ENCODE measurements around the gene RASGEF1C.
"Not testable (repeated sequence)": the region's sequence is repeated elsewhere in the genome, so short reads cannot be mapped to it uniquely, and the experiment has no call there.

Gene RASGEF1C

GRCh38 chr5:180210961-180211760 is 2.1 kb upstream of the RASGEF1C start:
- no peak for DNase-seq

GRCh38 chr5:180210077-180210476 is 1.1 kb upstream of the RASGEF1C start:
- DNase-seq: not testable (repeated sequence)

- no peak for DNase-seq
These were observed 453 bp downstream of the RASGEF1C start for GRCh38 chr5:180208435-180209081.

GRCh38 chr5:180208038-180208434 is 975 bp downstream of the RASGEF1C start:
- no peak for DNase-seq

- no peak for DNase-seq
These were observed 1.4 kb downstream of the RASGEF1C start for GRCh38 chr5:180207593-180207992.

GRCh38 chr5:180206993-180207392 is 2.0 kb downstream of the RASGEF1C start:
- no peak for DNase-seq

GRCh38 chr5:180205916-180206315 is 3.1 kb downstream of the RASGEF1C start:
- no peak for DNase-seq

- DNase-seq: no peak
These were observed 4.7 kb downstream of the RASGEF1C start for GRCh38 chr5:180204276-180204819.

- DNase-seq: no peak
These were observed 6.0 kb downstream of the RASGEF1C start for GRCh38 chr5:180202939-180203573.

GRCh38 chr5:180201051-180201987 is 7.7 kb downstream of the RASGEF1C start:
- DNase-seq: no peak

GRCh38 chr5:180199390-180199789 is 9.6 kb downstream of the RASGEF1C start:
- no peak for DNase-seq

GRCh38 chr5:180198208-180198607 is 10.8 kb downstream of the RASGEF1C start:
- DNase-seq: no peak

- no peak for DNase-seq
These were observed 11.9 kb downstream of the RASGEF1C start for GRCh38 chr5:180197016-180197702.

- DNase-seq: no peak
These were observed 14.3 kb downstream of the RASGEF1C start for GRCh38 chr5:180194410-180195345.

GRCh38 chr5:180193749-180194375 is 15.1 kb downstream of the RASGEF1C start:
- DNase-seq: no peak

- DNase-seq: no peak
These were observed 17.3 kb downstream of the RASGEF1C start for GRCh38 chr5:180191716-180192115.

GRCh38 chr5:180187767-180188166 is 21.2 kb downstream of the RASGEF1C start:
- DNase-seq: no peak

GRCh38 chr5:180180846-180181245 is 28.2 kb downstream of the RASGEF1C start:
- DNase-seq: no peak

GRCh38 chr5:180180421-180180820 is 28.6 kb downstream of the RASGEF1C start:
- DNase-seq: no peak
